PC-3 (cell line): ENCODE data around the gene P2RX6. TPM values are rescaled to one million over a fixed set of nuclear protein-coding genes. Genes with fewer than 3 reads are reported as not detected.
"Not testable (repeated sequence)": the region's sequence is repeated elsewhere in the genome, so short reads cannot be mapped to it uniquely, and the experiment has no call there.

Source experiments
- ATAC-seq: fragments of 200-7000 bp; cut with Tn5 transposase; 2 replicates; pipeline ENCODE4 v1.9.1; 2020; ENCODE audit warnings: mild to moderate bottlenecking, moderate library complexity
- BruUV-seq: library from RNA; stranded (reverse); fragments of 400-500 nt; replicated peaks from 2 replicates; lab custom pipeline; 2021; lab: Mats Ljungman, UMichigan
- CTCF ChIA-PET: fragments of 300-600 bp; sonication (Branson Sonifier 250); formaldehyde crosslinking; loops from one replicate; lab custom pipeline; 2022; ENCODE audit warnings: antibody characterized with exemption; lab: Charles Lee
- POLR2A ChIA-PET: fragments of 300-600 bp; sonication (Branson Sonifier 250); formaldehyde crosslinking; loops from one replicate; lab custom pipeline; 2022; ENCODE audit warnings: antibody characterized with exemption; ENCODE audit not compliant: unreplicated experiment; lab: Charles Lee
- DNase-seq: peaks from one replicate; pipeline ENCODE4 v3.0.0-alpha.2; 2015
- H2AFZ ChIP-seq: fragments of 300-600 bp; sonication (generic); 2 replicates; pipeline ENCODE4 v1.6.0; 2016; ENCODE audit warnings: antibody characterized with exemption, low read length
- H3F3A ChIP-seq: fragments of 300-600 bp; sonication (generic); one replicate; pipeline ENCODE4 v1.6.0; 2017; ENCODE audit warnings: antibody characterized with exemption, low read length, control low read depth, mild to moderate bottlenecking; ENCODE audit not compliant: unreplicated experiment
- H3K27ac ChIP-seq: fragments of 300-600 bp; sonication (generic); 2 replicates; pipeline ENCODE4 v1.5.1; 2016; ENCODE audit warnings: mild to moderate bottlenecking, low read length
- H3K27me3 ChIP-seq: fragments of 300-600 bp; sonication (generic); 2 replicates; pipeline ENCODE4 v1.6.1; 2016; ENCODE audit warnings: low read length, mixed read lengths
- H3K36me3 ChIP-seq: fragments of 300-600 bp; sonication (generic); 2 replicates; pipeline ENCODE4 v1.6.1; 2016; ENCODE audit warnings: low read depth, mixed run types, low read length, mixed read lengths
- H3K4me1 ChIP-seq: fragments of 300-600 bp; sonication (generic); 2 replicates; pipeline ENCODE4 v1.5.1; 2016; ENCODE audit warnings: low read length; ENCODE audit not compliant: insufficient read depth
- H3K4me2 ChIP-seq: fragments of 300-600 bp; sonication (generic); 2 replicates; pipeline ENCODE4 v1.6.0; 2016; ENCODE audit warnings: low read length
- H3K4me3 ChIP-seq: fragments of 300-600 bp; sonication (generic); 2 replicates; pipeline ENCODE4 v1.5.1; 2016; ENCODE audit warnings: mild to moderate bottlenecking, low read length, mixed read lengths
- H3K79me2 ChIP-seq: fragments of 300-600 bp; sonication (generic); 2 replicates; pipeline ENCODE4 v1.6.1; 2017; ENCODE audit warnings: low read length, mixed read lengths
- H3K9ac ChIP-seq: fragments of 300-600 bp; sonication (generic); 2 replicates; pipeline ENCODE4 v1.6.0; 2016; ENCODE audit warnings: mild to moderate bottlenecking, low read length
- H3K9me2 ChIP-seq: fragments of 300-600 bp; sonication (generic); replicated peaks from 2 replicates; pipeline ENCODE4 v1.6.1; 2016; ENCODE audit warnings: mixed run types, low read length, mixed read lengths
- H3K9me3 ChIP-seq: fragments of 300-600 bp; sonication (generic); 2 replicates; pipeline ENCODE4 v1.6.1; 2016; ENCODE audit warnings: low read length, mixed read lengths
- H4K20me1 ChIP-seq: fragments of 300-600 bp; sonication (generic); 2 replicates; pipeline ENCODE4 v1.6.1; 2016; ENCODE audit warnings: low read length, mixed read lengths
- EZH2 ChIP-seq: fragments of 300-600 bp; sonication (generic); IDR thresholded peaks from one replicate; pipeline ENCODE4 v1.6.1; 2017; ENCODE audit warnings: antibody characterized with exemption, mild to moderate bottlenecking, low read length; ENCODE audit not compliant: unreplicated experiment
- EZH2phosphoT487 ChIP-seq: fragments of 300-600 bp; sonication (generic); IDR thresholded peaks from 2 replicates; pipeline ENCODE4 v1.6.1; 2018; ENCODE audit warnings: mild to moderate bottlenecking, antibody characterized with exemption, low read length, borderline replicate concordance
- intact Hi-C: fragments of 100-400 bp; cut with micrococcal nuclease; formaldehyde crosslinking; loops from 2 replicates; pipeline ENCODE4 v1.9.0; 2023
- total RNA-seq: library from RNA; depleted of rRNA; stranded (reverse); fragments of >200 nt; gene quantifications from 2 replicates; pipeline ENCODE4 v1.2.3, GENCODE V29; 2014
- TF ChIP-seq, protein P1 (sequence below): fragments of 300-600 bp; sonication (generic); conservative IDR thresholded peaks from 2 replicates; pipeline ENCODE4 v1.5.1; 2017; ENCODE audit warnings: antibody characterized with exemption, low read depth, mild to moderate bottlenecking, low read length

The P2RX6 gene
- total RNA-seq, 1 experiment from 2014 or later, result 1.1 TPM

DNA sequence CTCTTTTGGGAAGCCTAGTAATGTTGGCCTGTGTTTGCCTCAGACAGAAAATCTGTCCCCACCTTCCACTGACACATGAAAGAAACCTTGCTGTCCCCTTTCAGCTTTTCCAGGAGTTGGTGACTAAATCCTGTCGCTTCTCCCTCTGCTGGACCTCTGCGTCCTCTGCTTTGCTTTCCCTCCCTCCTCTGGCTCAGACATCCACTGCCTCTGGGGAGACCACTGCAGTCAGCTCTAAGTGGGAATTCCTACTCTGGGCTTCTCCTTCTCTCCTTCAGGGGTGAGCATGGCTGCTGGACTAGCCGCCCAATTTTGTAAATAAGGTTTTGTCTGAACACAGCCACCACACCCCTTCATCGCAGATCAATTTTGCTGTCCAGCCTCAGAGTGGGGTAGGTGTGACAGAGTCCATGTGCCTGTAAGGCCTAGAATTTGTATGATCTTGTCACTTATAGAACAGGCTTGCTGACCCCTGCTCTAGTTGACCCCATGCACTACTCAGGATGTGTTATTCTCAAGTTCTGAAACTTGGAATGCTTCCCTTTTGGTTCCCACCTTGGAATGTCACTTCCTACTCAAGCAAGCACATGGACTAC is 53.8 kb downstream of the P2RX6 start:
- Histone ChIP-seq H3K4me3 (no peak overlapping the region), H4K20me1 (no peaks in the 10 kb centered on the region), H3K36me3 (no peaks in the 10 kb centered on the region), H3K27ac (no peak overlapping the region), H3K9ac (no peak overlapping the region), H3K9me2 (no peaks in the 10 kb centered on the region), H3K4me2 (no peak overlapping the region), H3K9me3 (no peaks in the 10 kb centered on the region), H3K27me3 (no peaks in the 10 kb centered on the region), H2AFZ (no peak overlapping the region), H3F3A (no peaks in the 10 kb centered on the region), H3K79me2 (no peaks in the 10 kb centered on the region), H3K4me1 (peaks cover 2% of the 10 kb centered on the region)
- BruUV-seq, result no TSS peak
- POLR2A ChIA-PET, result no interaction called here
- DNase-seq, result no peak
- CTCF ChIA-PET, result no interaction called here
- TF ChIP-seq, protein P1, sequence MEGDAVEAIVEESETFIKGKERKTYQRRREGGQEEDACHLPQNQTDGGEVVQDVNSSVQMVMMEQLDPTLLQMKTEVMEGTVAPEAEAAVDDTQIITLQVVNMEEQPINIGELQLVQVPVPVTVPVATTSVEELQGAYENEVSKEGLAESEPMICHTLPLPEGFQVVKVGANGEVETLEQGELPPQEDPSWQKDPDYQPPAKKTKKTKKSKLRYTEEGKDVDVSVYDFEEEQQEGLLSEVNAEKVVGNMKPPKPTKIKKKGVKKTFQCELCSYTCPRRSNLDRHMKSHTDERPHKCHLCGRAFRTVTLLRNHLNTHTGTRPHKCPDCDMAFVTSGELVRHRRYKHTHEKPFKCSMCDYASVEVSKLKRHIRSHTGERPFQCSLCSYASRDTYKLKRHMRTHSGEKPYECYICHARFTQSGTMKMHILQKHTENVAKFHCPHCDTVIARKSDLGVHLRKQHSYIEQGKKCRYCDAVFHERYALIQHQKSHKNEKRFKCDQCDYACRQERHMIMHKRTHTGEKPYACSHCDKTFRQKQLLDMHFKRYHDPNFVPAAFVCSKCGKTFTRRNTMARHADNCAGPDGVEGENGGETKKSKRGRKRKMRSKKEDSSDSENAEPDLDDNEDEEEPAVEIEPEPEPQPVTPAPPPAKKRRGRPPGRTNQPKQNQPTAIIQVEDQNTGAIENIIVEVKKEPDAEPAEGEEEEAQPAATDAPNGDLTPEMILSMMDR, result no peak
- TF ChIP-seq EZH2 (no peak), EZH2phosphoT487 (no peak)
- no peak for ATAC-seq
- intact Hi-C loops, result no loop called here

DNA sequence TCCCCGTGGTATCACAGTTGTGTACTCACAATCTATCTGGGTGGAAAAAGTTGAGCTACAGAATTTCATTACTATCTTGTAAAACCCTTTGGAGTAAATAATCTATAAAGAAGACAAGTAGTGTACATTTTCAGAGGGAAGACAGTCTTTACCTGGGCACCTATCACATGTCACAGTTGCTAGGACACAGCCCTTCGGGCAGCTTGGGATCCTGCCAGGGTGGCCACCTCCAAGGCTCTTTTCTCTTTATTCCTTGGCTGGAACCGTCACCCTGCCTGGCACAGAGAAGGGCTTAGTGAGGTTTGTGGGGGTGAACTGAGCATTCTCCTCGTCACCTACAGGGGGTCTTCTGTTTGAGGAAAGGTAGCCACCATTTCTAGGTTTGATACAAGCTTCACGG is 54.4 kb downstream of the P2RX6 start:
- Histone ChIP-seq H3K9ac (no peak overlapping the region), H4K20me1 (no peaks in the 10 kb centered on the region), H3K27me3 (no peaks in the 10 kb centered on the region), H3K9me2 (no peaks in the 10 kb centered on the region), H3K36me3 (no peaks in the 10 kb centered on the region), H3K4me3 (no peak overlapping the region), H3K4me1 (peaks cover 5% of the 10 kb centered on the region), H3K79me2 (no peaks in the 10 kb centered on the region), H3K9me3 (no peaks in the 10 kb centered on the region), H3K4me2 (no peak overlapping the region), H3K27ac (no peak overlapping the region), H3F3A (no peaks in the 10 kb centered on the region), H2AFZ (no peak overlapping the region)
- DNase-seq (no peak), ATAC-seq (no peak)
- BruUV-seq, result no TSS peak
- ChIA-PET POLR2A (no interaction called here), CTCF (no interaction called here)
- no peak for TF ChIP-seq EZH2
- no peak for TF ChIP-seq EZH2phosphoT487
- TF ChIP-seq, protein P1, result no peak
- intact Hi-C loops, result no loop called here

DNA sequence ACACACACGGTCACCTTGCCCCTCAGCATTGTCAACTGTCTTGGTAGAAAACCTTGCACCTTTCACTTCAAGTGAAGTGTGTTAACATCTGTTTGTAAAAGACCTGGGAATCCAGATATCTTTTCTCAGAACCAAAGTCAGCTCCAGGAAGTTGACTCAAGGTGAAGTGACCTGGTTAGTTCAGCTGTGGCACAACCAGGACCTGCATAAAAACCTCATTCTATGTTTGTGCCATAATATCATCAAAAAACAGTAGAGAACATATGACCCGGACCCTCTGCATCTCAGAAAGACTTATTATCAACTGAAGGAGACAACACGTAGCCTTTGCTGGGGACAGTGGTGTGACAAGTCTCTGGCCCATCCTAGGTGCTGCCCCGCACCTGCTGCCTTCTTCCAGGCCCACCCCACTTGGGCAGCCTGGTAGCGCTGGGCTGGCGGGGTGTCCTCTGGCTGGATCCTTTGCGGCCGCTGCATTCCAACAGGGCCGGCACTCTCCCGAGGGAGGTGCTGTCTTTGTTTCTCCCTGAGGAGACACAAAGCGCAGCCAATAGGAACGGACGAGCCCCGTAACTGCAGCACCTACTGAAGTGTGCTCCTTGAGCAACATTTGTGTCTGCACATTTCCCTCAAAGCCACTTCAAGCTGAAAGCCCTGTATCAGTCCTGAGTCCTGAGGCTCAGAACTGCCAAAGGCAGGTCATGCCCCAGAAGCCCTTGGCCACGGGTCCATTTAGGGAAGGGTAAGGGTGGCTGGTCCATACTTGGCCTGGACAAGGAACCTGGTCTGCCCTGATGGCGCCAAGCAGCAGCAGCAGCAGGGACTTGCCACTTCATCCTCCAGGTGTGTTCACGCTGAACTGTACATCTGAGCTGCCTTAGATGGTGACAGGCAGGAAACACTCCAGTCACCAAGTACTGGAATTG is 56.0 kb downstream of the P2RX6 start:
- ATAC-seq, result no peak
- no peaks in the 10 kb centered on the region for H4K20me1 ChIP-seq
- no peaks in the 10 kb centered on the region for H3K9me3 ChIP-seq
- no peak for DNase-seq
- CTCF ChIA-PET, result no interaction called here
- no TSS peak for BruUV-seq
- H3K9me2 ChIP-seq, result no peaks in the 10 kb centered on the region
- no peak overlapping the region for H3K27ac ChIP-seq
- H3K4me2 ChIP-seq, result no peak overlapping the region
- TF ChIP-seq, protein P1, result no peak
- TF ChIP-seq EZH2, result no peak
- TF ChIP-seq EZH2phosphoT487, result no peak
- H3K4me1 ChIP-seq, result peaks cover 5% of the 10 kb centered on the region
- H3K79me2 ChIP-seq, result no peaks in the 10 kb centered on the region
- POLR2A ChIA-PET, result no interaction called here
- H2AFZ ChIP-seq, result no peak overlapping the region
- no peaks in the 10 kb centered on the region for H3K36me3 ChIP-seq
- intact Hi-C loops, result no loop called here
- no peaks in the 10 kb centered on the region for H3K27me3 ChIP-seq
- H3K4me3 ChIP-seq, result no peak overlapping the region
- H3K9ac ChIP-seq, result no peak overlapping the region
- no peaks in the 10 kb centered on the region for H3F3A ChIP-seq

DNA sequence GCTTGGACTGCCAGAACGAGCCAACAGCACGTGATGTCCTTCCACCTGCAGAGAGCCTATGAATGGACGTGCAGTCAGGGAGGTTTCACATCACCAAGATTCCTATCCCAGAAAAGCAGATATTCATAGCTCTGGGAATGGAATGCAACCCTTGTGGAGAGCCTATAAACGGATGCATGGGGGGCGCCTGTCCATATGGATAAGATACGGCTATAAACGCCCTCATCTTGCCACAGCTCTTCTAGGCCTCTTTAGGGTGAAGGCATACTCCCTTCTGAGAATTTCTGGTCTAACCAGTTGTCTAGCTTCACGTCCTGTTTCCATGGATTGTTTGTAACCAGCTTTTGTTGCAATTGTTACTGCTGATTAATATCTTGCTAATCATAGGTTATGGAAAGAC is 56.8 kb downstream of the P2RX6 start:
- H3K4me1 ChIP-seq, CTCF ChIA-PET, H3F3A ChIP-seq, POLR2A ChIA-PET, H3K27me3 ChIP-seq, H3K4me3 ChIP-seq, ATAC-seq, H3K9ac ChIP-seq, H3K79me2 ChIP-seq, H2AFZ ChIP-seq, intact Hi-C loops, H3K9me3 ChIP-seq, DNase-seq, H3K4me2 ChIP-seq, H4K20me1 ChIP-seq, H3K9me2 ChIP-seq, H3K36me3 ChIP-seq, BruUV-seq, H3K27ac ChIP-seq: not testable (repeated sequence)
